Amniotic stem cell (primary cell): ENCODE results near the gene FAR2.
"Not testable (repeated sequence)": the region's sequence is repeated elsewhere in the genome, so short reads cannot be mapped to it uniquely, and the experiment has no call there.

ENCODE experiments used
- DNase-seq: peaks from one replicate; lab custom pipeline; 2025; lab: John Stamatoyannopoulos, UW

The FAR2 gene

DNA sequence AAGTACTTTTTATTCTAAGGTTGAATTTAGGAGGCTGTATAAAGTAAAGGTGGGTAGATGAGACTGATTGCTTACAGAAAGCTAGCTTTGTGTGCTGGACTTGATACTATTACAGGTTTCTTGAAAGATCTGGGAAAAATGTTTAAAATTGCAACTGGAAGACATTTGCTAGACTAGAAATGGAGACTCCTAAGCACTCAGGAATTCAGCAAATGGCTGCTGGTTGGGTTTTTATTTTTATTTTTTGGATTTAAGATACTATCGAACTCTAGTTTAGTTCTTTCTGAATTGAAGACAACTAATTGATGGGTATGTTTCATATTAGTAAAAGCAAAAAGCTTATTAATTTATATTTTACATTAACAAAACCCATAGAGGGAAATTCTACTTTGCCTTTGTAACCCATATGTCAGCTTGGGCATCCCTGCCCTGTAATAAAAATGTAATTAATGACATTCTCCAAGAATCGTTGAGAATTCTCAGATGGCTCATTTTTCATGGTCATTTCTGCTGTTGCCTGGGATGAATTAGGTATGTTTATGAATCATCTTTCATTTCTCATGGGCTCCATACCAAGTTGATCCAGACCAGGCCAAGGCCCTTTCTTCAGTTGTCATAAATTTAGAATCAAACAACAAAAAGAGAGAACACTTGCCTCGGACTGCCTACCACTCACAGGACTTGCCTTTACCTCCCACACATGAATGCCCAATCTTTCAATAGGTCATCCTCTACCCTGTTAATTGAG lies 129.8 kb downstream of the FAR2 start:
- no peak for DNase-seq

DNA sequence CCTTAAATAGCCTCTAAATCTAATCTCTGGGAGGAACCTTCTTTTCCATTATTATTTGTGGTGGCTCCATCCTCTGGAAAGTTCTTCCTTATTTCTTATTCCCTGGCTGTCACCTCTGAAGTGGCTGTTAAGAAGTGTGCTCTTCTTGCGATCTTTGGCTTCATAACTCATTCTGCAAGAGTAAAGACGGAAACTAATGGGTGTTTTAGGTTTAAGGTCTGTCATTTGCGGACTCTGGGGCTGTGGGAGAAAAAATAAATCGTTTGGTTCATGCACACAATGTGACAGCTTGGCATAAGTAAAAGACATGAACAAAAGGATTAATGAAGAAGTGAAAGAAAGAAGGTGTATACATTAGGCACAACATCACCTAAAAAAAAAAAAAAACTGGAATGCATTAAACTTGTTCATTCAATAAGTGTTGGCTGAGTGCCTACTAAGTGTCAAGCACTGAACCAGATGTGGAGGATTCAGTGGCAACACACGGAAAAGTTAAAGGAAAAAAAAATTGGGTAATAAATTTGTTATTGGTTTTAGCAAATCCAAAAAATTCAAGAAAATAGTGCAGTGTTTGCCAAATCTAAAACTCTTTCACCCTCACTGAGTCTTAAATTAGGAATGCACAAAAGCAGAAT lies 132.4 kb downstream of the FAR2 start:
- no peak for DNase-seq

DNA sequence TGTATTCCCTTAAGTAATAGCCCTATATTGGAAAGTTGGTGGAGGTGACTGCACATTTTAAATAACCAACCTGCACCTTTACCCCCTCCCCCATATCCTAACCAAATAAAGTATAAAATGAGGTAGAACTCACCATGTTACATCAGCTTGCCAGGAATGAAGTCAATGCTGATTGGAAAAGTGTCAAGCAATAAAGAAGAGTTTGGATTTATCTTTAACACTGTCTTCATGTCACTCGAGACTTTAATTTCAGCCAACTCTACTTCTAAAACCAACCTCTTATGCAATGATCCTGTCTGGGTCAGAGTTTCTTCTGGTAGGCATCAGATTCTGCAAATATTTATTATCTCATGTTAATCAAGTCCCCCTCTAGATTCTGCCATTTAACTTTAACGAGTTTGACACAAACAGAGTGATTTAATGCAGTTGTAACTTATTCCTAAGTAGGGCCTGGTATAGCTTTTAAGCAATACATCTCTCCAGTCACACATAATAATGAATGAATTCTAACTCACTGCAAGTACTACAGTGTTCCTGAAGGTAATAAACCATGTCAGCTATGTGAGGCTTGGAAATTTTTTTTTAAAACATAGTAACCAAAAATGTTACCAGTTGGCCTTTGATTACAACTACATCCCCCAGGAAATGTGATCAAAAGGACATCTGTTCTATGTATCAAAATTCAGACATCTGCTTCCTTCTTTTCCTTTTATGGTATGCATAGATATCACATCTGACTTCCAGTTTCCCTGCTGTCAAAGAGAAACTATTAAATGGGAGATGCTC lies 133.1 kb downstream of the FAR2 start:
- no peak for DNase-seq

DNA sequence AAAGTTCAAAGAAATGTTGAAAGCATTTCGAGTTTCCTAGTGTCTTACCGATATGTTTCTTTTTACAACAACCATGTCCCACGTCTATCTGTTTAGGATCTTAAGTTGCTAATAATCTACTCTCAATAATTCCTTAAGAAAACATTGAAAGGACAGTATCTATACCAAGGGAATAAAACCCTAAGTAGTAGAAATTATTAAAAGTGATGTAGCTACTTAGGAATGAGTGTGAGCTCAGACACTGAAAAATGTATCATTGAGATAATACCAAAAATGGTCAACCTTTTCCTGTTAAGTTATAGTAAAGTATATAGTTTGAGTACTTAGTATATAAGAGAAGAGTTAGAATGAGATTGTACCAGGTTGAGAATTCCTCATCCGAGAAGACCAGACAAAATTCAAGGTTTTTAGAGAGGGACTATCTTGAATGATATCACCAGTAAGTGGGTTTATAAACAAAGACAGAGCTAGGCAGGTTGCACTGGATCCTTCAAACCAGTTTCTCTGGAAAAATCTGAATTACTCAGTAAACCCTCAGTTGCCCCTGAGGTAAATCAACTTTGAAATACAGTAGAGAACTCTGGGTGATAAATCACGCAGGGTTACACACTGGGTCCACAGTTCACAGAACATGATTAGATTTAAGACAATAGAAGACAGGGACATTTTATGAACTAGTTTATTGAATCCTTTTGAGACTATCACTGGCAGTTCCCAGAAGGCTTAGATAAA lies 135.1 kb downstream of the FAR2 start:
- DNase-seq: no peak

DNA sequence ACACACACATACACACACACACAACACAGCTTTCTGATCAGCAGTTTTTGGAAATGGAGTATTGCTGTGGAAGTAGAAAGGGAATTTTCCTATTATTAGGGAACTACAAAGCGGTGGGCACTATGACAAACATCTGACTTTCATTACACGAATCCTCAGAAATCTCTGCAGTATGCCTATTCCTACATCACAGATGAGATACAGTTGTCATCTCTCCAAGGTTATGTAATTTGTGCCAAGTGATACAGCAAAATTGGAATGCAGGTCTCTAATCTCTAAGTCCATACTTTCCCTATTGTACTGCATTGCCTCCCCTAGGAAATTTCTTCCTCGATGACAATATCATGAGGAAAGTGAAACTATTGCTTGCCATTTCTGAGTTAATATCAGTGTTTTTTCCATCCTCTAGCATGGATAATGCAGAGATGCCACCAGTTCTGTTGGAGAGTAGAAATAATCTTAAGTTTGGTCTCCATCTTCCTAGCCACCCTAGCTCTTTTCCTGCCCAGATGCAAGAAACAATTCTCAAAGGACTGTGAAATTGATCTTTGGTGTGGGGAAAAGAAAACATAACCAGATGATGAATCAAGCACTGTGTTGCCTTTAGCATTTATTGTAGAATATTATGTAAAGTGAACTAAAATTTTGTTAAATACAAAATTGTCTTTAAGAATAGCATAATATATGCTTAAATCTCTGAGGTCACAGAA lies 137.2 kb downstream of the FAR2 start:
- DNase-seq: peak; percentile 19

DNA sequence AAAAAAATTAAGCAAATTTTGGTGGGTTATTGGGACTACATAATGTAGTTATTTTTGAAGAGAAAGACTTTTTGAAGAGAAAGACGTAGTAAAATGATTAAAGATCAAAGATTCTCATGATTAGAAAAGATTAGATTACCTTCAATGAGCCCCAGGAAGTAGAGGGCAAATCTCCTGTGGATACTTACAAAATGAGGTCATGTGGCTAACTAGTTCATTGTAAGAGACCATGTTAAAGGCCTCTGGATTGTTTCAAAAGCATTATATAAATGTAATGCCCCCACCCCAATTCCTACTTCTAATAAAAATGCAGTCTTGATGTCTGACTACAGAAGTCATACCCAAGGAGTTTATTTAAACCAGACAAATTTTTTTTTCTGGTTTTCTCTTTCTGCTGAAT lies 138.5 kb downstream of the FAR2 start:
- no peak for DNase-seq

DNA sequence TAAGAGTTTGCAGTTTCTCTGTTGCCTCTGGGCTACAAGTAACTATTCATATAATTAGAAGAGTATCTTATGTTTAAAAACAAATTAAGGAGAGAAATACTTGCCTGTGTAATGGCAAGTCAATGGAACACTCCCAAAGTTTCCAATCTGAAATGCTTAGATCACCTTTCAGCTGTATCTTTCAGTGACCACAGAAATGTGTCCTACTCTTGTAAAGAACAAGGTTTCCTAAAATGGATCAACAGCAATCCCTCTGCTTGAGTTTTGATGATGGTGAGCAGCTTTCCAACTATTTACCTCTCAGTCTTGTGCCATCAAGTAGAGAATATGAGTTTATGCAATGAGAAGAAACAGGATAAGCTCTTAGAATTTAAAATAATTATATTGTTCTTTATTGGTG lies 139.0 kb downstream of the FAR2 start:
- no peak for DNase-seq

DNA sequence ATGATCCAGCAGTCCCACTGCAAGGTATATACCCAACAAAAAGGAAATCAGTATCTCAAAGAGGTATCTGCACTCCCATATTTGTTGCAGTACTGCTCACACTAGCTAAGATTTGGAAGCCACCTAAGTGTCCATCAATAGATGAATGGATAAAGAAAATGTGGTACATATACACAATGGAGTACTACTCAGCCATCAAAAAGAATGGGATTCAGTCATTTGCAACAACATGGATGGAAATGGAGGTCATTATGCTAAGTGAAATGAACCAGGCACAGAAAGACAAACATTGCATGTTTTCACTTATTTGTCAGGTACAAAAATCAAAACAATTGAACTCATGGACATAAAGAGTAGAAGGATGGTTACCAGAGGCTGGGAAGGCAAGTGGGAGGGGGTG lies 141.4 kb downstream of the FAR2 start:
- not testable (repeated sequence) for DNase-seq

DNA sequence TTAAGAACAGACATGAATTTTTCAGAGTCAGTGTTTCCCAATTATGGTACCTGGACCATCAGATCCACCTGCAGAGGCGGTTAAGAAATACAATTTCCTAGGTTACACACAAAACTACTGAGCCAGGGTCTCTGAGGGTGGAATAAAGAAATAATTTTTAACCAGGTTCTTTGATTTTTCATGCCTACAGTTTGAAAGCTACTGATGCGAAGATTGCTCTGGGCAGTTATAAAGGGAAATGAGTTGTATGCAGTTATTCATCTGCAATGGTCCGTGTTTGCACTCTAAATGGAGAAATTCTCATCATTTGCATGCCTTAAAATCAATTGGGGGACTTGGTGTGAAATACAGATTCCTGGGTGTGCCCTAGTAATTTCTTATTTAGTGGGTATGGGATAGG lies 142.1 kb downstream of the FAR2 start:
- no peak for DNase-seq

DNA sequence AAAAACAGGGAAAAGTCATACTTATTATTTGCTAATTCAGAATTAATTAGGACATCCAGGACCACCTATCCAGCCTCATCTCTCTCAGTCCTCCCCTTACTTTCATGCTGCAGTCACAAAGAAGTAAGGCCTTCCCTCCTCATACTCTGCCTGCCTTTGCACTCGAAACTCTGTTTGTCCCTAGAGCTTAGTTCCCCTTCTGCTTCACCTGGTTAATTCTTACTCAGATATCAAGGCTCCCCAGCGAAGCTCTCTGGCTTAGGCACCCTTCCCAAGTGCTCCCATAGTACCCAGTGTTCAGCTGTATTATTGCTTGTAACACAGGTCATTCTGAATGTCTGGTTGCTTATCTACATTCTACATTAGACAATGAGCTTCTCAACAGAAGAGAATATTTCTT lies 150.6 kb downstream of the FAR2 start:
- no peak for DNase-seq

DNA sequence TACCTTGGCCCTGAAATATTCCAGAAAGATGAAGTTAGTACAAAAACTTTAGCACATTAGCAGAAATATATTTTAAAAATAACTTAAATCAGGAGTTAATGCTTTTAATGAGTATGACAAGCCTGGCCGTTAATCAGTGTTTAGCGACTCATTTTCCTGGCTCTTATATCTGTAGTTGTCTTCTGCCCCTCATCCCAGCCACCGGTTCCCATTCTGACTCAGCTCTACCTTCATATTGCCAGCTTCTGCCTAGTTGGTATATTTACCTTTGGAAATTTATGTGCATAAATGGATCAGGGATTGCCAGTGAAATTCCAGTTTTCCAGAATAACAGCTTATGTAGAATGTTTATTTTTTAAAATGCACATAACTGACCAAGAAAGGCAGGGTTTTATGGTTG lies 152.0 kb downstream of the FAR2 start:
- no peak for DNase-seq

DNA sequence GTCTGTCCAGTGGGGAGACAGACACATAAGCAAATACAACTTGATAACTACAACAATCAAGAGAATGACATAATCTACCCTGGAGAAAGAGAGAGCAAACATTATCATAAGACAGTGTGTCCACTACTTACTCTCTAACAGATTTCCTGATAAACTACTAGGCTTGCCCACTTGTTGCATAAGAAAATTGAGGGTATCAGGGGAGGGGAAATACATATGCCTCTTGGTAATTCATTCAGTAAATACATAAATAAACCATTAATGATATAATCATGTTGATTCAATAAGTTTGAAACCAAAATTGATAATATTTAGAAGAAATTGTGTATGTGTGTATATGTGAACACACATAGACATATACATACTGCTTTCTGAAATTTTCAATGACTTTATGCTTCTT lies 155.3 kb downstream of the FAR2 start:
- no peak for DNase-seq

DNA sequence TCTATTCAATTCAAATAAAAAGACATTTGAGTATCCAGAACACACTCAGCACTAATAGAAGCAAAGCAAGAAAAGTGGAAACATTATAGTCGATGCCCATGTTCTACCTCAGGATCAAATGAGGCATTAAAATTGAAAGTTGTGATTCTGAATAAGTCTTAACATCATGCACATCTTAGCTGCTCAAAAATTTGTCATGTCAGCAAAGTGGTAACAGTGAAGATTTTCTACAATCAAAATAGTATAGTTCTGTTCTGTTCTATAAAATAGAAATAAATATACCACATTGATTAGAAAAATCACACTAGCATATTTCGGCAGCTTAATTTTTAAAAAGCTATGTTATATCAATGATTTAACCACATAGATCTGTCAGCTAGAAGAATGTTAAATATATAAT lies 157.2 kb downstream of the FAR2 start:
- no peak for DNase-seq

DNA sequence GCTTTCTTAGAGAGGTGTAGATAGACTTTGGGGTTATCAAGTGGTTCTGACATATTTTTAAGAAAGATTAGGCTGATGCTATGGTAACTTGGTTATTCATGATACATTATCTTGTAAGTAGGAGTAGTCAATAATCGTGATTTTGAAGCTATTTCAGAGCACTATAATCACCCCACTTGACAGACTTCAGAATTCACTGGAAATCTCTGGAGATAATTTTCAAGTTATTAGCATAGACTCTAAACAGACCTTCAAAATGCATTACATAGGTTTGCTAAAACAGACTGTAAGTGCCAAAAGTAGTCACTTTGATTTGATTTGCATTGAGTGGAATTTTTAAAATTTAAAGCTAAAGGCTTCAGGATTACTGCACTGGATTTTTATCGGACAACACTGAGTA lies 157.6 kb downstream of the FAR2 start:
- no peak for DNase-seq

DNA sequence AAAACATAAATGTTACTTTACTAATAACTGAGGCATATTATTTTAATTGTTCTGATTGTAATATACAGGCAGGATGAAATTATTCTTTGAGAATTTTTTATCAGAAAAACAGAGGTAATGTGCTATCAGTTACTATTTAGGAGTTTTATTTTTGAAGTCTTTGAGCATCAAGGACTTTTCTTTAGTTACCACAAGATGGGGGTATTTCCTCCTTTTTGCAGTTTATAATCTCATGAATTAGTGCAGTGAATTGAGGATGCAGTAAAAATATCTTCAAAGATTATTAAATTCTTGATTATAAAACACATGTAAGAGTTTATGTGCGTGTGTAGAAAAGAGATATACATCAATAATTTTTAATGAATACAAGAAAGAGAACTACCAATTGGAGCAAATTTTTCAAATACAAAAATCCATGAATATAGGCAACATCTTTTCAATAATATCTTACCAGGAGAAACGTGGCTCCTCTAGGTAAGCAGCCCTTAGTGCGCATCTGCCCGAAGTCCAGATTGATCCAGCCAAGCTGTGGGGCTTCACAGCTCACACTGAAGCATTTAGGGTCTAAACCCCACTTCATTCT lies 160.3 kb downstream of the FAR2 start:
- DNase-seq: no peak

DNA sequence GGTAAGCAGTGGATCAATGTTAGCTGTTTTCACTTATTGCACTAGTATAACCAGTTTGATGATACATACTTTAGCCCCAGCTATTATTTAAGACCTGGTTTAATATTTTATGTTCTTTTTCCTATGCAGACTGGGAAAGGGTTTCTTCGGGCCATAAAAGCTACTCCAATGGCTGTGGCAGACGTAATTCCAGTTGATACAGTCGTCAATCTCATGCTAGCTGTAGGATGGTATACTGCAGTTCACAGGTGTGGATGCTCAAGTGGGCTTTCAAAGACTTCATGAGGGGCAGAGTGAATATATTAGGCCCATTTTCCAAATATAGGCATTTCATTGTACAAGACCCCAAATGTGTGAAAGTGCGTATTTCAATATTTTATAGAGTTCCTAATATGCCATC lies 161.8 kb downstream of the FAR2 start:
- no peak for DNase-seq

DNA sequence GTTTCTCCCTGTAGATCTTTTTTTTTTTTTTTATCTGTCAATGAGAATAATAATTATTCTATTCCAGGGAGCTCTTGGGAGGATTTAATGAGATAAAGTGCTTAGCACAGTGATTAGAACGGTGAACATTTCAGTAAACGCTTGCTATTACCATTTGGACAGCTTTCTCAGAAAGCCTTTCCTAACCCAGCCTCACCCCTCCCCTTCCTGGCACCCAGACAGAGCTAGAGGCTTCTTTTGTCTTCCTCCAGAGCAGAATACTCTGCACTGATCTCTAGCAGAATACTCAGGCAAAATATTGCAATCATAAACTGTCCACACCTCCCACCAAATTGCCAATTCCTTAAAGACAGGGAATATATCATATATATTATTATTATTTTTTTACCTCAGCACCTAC lies 165.3 kb downstream of the FAR2 start:
- DNase-seq: no peak

DNA sequence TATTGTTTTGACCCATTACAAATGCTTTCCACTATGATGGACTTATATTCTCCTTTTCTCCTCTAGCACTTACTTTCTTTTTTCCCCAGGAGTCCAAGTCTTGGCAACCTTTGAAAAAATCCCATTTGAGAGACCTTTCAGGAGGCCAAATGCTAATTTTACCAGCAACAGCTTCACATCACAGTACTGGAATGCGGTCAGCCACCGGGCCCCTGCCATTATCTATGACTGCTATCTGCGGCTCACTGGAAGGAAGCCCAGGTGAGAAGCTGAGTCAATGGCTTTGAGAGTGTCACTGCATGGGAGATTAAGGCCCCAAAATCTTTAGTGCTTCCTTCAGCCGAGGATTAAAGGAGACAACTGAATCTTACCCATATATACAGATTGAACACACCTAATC lies 167.7 kb downstream of the FAR2 start:
- DNase-seq: no peak

DNA sequence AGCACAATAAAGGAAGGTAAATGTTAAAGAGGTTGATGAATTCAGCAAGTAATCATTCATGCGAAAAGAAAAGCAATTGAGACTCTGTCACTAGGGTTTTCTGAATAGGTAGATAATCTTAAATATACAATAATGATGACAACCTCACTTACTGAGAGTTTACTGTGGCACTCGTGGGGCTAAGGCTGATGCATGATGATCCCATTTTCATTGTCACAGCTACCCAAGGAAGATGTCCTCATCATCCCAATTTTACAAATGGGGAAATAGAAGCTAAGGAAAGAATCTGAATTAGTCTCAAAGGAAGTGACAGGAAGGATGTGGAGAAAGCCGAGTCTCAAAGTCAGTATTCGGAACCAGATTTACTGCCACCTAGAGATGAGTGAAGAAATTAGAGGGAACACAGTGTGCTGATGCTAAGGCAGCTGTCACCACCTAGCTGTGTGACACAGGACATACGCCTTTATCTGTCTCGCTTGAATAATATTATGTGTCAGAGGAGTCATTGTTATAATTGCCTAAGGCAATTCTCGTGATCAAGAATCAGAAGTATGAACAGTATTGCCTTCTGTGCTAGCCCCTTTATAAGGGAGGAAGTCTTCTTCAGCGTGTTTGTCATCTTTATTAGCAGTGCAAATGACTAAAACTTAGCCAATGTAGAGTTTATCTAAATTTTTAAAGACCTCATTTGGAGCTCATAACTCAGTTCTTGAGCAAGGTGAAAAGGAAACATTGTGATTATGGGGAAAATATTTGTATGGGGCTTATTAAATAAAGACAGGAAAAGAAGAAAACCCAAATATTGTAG lies 168.7 kb downstream of the FAR2 start:
- peak; percentile 17 for DNase-seq

DNA sequence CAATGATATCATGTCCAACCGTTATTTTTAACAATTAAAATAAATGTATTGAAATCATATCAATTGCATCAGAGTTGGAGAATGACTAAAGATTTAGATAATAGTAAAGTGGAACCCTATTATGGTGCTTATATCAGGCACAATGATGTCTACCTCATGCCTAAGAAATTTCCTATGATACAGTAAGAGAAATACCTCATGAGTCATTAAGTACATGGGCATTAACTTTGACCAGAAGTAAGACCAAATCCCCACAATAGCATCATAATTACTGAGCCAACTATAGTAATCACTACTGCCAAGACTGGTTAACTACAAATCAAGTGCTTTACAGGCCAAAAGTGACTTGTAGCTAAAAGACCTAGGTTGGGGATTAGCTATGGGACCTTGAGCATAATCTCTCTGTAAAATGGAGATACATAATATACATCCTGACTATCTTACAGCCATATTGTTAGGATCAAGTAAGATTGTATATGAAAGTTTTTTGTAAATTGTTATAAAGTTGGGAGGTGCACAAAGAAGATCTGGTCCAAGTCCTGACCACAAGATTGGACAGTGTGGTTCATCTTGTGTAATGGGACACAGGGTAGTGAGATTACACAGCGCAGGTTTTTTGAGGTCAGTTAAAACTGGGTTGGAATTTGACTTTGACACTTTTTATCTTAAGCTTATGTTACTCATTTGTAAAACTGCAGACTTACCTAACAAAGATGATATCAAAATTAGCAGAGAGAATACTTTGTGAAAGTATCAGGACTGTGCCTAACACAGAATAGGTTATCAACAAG lies 171.4 kb downstream of the FAR2 start:
- peak; percentile 16 for DNase-seq
